ENCODE data around the gene CDKN2AIP. TPM values are rescaled to one million over a fixed set of nuclear protein-coding genes. Genes with fewer than 3 reads are reported as not detected.
"Not testable (repeated sequence)": the region's sequence is repeated elsewhere in the genome, so short reads cannot be mapped to it uniquely, and the experiment has no call there.

CDKN2AIP gene
- total RNA-seq, 1 donor from 2014 or later = 23.7 TPM

DNA sequence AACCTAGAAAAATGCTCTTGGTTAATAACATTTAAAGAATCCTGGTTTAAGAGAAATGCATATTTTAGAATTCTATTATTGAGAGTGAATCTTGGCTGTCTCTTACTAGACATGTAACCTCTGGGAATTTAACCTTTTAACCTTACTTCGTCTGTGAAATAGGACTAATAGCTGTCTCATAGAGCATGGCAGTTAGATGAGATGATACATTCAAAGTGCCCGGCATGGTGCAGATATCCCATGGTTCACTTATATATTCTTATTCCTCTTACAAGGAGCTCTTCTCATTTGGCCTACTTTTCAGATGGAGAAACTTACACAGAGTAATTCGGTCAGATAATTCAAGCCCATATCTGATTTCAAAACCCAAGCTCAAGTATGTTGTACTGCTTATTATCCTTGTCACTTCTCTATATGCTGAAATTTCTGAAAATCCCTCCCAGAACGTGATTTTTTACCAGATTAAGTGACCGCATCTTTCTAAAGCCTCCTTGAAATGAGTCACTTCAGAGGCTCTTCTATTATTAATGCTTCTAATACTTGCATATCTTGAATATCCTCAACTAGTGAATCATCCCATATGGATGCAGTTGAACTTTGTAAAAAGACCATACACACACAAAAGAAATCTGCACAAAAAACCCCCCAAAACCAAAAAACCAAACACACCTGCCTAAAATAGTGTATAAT, 4.9 kb downstream of the CDKN2AIP start:
- DNase-seq = no peak

DNA sequence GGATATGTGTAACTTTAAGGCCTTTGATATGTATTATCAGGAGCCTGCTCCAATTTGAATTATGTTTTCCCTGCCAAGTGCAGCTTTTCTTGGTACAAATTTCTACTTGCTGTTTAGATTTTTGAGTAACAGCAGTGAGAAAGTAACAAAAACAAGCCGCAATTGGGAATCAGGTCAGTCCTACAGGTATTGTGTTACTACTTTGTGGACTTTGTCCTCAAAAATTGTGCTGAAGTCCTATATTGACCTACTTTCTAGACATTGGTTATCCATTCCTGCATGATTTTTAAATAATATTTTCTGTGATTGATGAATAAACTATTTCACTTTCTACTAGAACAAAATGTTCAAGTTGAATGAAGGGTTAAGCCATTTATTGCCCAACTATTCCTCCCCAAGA, 5.7 kb downstream of the CDKN2AIP start:
- no peak for DNase-seq

DNA sequence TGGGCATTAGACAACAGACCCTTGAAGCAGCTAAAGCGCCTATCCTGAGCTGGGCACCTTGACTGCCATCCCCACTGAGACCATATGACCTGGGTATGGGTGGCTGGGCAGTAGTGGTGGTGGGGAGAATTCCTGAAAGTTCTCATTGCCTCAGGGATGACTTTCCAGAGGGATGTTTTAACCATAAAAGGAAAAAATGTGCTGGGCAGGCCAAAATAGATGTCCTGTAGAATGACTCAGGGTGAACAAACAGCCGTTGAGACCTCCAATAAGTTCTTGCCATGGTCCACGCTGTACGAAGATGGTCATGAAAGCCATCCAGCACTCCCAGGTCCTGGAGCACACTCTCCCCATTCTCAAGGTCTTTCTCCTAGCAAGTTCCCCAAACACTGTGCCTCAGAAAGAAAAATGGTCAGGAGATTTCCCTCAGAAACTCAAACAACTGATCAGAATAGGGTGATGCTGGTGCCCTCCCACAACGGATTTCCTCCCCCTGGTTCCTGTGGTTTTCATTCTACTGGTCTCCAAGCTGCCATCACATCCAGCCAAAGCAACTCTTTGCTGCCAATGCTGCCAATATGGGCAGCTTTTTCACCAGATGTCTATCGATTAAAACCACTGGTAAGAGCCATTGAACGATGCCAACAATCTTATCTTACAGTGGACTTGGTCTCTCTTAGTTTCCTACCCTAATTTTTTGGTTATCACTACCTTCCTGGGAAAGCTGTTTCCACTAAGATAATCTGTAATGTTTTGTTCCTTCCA, 11.2 kb downstream of the CDKN2AIP start:
- no peak for DNase-seq

DNA sequence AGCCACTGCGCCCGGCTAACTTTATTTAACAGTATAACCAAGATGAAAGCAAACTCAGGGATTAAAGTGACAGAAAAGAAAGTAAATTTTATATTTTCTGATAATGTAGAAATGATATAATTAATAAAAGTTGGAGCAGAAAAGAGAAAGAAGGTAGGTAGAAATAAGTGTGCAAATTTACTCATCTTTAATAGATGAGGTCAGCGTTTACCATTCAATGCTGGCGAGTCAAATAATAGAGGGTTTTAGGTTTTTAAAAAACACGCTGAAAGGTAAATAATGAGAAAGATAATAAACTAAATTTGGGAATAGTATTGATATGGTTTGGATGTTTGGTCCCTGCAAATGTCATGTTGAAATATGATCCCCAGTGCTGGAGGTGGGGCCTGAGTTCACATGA, 13.6 kb downstream of the CDKN2AIP start:
- DNase-seq = no peak

DNA sequence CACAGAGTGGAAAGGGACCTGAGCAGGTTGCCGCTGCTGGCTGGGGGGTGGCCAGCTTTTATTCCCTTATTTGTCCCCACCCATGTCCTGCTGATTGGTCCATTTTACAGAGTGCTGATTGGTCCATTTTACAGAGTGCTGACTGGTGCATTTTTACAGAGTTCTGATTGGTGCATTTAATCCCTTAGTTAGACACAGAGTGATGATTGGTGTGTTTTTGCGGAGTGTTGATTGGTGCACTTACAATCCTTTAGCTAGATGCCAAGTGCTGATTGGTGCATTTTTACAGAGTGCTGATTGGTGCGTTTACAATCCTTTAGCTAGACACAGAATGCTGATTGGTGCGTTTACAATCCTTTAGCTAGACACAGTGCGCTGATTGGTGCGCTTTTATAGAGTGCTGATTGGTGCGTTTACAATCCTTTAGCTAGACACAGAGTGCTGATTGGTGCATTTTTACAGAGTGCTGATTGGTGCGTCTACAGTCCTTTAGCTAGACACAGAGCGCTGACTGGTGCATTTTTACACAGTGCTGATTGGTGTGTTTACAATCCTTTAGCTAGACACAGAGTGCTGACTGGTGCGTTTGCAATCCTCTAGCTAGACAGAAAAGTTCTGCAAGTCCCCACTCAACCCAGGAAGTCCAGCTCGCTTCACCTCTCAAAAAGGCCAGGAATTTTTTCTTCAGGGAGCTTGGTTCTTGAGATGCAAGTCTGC, 19.6 kb downstream of the CDKN2AIP start:
- DNase-seq = not testable (repeated sequence)

DNA sequence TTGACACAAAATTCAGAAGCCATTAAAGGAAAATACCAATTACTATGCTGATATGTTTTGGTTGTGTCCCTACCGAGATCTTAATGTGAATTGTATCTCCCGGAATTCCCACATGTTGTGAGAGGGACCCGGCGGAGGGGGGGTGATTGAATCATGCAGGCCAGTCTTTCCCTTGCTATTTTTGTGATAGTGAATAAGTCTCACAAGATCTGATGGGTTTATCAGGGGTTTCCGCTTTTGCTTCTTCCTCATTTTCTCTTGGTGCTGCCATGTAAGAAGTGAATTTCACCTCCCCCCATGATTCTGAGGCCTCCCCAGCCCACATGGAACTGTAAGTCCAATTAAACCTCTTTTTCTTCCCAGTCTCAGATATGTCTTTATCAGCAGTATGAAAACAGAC, 21.4 kb downstream of the CDKN2AIP start:
- DNase-seq = not testable (repeated sequence)

DNA sequence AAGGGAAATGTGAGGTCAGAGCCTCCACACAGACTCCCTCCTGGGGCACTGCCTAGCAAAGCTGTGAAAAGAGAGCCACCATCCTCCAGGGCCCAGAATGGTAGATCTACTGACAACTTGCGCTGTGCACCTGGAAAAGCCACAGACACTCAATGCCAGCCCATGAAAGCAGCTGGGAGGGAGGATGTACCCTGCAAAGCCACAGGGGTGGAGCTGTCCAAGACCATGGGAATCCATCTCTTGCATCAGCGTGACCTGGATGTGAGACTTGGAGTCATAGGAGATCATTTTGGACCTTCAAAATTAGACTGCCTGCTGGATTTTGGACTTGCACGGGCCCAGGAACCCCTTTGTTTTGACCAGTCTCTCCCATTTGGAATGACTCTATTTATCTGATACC, 22.8 kb downstream of the CDKN2AIP start:
- no peak for DNase-seq

DNA sequence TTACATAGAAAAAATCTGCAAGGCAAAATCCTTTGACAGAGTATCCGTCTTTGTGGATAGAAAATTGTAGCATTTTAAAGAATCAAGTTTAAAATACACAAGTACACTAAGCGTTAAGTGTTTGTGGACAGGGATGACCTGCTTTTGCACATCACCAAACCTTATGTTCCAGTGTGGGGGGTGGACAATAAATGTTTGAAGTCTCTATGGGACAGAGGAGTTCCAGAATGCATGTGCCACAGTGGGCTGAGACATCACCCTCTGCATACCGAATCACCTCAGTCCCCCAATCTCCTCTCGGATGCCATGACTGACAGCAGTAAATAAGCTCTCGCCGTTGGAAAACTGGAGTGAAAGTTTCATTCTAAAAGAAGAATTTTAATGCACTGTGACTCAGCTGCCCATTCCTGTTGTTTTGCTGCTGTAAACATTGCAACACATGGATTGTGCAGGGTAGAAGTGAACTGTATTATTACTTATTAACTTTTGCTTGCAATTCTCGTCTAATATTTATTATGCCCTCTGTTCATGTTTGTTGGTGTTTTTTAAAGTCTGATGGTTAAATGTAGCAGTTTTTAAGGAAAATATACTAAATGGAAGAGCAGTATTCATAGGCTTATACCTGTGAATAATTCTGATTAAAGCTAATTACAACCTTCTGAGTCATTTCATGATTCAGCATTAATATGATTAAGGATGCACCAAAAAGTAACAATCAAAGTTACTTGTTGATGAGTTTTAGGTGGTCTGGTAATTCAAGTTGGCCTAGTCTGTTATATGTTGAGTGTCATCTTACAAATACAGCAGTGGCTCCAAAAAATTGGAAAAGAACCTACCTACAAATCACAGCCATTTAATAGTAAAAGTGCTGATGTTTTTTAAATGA, 24.0 kb downstream of the CDKN2AIP start:
- no peak for DNase-seq

DNA sequence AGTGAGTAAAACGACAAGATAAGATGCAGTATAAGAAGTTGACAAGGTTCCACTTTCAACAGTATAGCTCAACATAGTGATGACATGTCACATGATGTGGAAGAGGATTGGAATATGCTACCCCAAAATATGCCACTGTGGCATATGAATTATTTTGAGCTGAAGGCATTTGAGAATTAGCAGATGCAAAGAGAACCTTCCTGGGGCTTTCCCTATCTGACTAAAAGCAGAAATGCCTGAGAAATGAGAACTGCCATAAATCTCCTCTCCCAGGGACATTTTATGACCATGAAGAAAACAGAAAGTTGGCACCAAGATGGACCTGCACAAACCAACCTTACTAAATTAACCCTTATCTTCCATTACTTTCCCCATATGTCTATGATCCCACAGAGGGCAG, 24.8 kb downstream of the CDKN2AIP start:
- DNase-seq = no peak

DNA sequence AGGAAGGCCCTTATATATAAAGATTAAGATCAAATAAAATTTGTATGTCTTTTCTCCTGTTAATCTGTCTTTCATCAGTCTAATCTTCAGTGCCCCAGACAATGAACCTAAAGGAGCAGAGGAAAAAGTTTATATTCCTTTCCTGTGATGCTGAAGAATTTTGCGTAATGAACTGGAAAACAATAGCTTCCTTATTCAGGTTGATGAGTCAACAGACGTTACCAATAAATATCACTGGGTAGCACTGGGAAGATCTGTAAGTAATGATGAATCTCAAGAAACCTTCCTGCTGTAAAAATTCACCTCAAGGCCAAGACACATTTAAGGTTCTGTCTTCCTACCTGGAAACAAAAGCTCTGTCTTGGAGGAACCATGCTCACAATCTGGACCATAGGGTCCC, 25.5 kb downstream of the CDKN2AIP start:
- DNase-seq = no peak

DNA sequence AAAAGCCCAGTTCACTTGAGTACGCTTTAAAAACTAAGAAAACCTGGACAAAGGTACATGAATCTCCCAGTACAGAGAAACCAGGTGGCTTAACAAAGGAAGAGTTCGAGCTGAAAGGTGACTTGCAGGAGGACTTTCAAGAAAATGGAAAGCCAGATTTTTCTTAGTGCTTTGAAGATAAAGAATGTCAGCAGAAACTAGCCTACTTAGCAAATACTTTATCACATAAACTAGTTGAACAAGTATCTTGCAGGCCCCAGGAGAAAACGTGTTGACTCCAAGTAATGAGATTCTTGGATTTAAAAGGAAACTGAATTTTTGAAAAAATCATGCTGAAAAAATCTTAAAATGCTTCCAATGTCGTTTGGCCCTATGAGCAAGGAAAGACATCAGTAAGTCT, 26.4 kb downstream of the CDKN2AIP start:
- DNase-seq = no peak

DNA sequence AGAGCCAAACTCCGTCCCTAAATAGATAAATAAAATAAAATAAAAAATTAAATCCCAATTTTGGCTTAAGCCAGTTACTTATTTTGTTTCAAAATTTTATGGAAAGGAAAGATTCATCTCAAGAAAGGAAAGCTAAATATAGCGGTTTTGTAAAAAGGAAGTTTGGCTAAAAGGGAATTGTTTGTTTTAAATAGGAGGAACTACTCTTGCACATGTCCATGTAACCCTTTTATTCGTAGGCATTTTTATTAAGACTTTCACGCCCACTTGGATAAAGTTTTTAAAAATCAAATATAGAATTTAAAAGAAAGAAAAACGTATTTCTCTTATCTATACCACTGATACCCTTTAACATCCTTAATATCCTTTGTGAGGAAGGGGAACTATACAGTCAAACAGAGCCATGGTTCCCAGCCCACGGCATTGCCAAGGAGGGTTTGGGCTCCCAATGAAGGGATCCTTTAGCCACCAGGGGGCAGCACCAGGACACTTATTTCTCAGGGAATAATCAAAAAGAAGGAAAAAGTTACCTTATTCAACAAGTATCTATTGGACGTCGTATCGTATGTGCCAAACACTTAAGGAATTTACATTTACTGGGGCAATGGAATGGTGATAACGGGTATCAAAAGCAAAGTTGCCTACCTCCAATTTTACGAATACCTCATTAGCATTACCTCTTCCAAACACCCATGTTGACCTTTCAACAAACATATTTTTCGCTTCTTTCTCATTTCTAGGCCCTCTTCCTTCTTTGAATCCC, 27.7 kb downstream of the CDKN2AIP start:
- DNase-seq = peak; percentile 93

DNA sequence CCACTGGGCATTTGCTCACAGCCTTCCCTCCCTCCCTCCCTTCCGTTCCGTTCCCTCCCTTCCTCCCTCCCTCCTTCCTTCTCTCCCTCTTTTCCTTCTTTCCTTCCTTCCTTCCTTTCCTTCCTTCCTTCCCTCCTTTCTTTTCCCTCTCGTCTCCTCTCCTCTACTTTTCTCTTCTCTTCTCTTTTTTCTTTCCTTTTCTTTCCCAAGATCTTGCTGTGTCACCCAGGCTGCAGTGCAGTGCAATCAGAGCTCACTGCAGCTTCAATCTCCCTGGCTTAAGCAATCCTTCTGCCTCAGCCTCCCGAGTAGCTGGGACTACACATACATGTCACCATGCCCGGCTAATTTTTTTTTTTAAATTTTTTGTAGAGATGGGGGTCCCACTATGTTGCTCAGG, 33.7 kb downstream of the CDKN2AIP start:
- DNase-seq = no peak

DNA sequence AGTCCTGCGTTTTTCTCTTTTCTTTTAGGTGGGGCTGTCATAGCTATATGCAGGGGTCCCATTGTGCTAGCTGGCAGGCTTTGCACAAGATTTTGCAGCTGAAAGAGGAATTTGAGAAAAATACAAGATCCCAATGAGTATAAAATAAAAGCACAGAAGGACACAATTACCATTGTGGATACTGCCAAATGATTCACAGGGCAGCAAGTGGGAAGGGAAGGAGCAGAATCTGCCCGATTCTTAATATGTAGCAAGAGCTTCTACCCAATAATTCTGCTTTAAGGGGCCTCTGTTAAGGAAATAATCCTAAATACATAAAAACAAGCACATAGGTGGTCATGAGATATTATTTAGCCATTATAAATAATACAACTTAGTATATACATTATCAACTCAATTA, 34.5 kb downstream of the CDKN2AIP start:
- DNase-seq = no peak

DNA sequence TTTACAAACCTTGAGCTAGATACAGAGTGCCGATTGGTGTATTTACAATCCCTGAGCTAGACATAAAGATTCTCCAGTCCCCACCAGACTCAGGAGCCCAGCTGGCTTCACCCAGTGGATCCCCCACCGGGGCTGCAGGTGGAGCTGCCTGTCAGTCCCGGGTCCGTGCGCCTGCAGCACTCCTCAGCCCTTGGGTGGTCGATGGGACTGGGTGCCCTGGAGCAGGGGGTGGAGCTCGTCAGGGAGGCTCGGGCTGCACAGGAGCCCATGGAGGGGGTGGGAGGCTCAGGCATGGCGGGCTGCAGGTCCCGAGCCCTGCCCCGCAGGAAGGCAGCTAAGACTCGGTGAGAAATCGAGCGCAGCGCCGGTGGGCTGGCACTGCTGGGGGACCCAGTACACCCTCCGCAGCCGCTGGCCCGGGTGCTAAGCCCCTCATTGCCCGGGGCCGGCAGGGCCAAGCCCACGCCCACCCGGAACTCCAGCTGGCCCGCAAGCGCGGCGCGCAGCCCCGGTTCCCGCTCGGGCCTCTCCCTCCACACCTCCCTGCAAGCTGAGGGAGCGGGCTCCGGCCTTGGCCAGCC, 38.2 kb downstream of the CDKN2AIP start:
- not testable (repeated sequence) for DNase-seq

DNA sequence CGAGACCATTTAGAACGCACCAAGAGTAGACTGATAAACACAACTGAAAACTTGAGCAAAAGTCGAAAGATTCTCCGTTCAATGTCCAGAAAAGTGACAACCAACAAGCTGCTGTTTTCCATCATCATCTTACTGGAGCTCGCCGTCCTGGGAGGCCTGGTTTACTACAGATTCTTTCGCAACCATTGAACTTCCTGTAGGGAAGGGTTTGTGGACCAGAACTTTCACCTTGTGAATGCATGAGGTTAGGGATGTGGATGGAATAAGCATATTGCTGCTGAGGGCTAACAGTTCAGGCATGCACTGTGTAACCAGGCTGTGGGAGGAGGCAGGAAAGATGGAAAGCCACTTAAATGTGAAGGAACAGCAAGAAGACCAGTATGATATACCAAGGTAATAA, 39.6 kb downstream of the CDKN2AIP start:
- no peak for DNase-seq

DNA sequence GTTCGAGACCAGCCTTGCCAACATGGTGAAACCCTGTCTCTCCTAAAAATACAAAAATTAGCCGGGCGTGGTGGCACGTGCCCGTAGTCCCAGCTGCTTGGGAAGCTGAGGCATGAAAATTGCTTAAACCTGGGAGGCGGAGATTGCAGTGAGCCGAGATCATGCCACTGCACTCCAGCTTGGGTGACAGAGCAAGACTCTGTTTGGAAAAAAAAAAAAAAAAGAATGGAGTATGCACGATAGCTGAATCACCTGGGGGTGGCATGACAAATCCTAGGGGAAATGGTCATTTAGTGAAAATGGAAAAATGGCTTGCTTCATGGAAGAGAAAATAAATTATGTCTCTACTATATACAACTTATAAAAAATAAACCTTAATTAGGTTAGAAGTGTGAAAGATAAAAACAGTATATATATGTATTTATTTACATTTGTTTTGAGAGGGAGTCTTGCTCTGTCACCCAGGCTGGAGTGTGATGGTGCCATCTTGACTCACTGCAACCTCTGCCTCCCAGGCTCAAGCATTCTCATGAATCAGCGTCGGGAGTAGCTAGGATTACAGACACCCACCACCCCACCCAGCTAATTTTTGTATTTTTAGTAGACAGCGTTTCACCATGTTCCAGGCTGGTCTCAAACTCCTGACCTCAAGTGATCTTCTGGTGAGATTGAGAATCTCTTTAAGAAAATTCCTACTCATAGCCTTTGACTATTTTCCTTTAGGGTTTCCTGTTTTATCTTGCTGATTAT, 41.1 kb downstream of the CDKN2AIP start:
- no peak for DNase-seq

DNA sequence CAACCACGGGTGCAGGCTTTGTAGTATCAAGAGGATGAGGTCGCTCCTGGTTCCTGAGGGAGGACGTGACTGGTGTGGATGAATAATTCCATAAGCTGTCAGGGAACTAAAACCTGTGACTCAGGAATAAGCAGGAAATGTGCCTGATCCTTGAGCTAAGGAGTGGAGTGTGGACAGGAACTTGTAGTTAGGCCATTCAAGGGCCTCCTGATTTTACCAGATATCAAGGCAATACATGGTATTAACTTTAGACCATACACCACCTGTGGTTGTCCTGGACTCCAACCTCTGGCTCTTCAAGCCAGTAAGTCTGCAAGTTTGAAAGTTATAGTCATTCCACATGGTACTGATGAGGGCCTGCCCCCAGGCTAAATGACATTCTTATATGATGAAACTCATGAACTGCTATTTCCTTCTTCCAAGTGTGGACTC, 48.4 kb downstream of the CDKN2AIP start:
- no peak for DNase-seq

DNA sequence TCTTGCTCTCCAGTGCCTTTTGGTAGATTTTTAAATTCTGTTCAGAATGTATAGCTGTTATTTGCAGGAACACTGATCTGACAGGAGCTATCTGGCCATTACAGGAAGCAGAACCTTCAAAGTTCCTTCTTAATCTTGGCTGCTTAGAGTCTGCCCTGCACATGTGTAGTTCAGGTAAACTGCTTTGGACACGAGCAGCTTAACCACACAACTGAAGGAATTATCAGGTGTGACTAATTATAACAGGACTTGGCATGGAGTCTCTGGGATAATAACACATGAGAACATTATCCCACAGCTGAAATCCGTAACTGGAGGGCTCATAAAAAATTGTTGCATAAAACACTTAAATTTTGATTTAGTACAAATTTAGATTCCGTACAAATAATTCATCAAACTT, 48.8 kb downstream of the CDKN2AIP start:
- no peak for DNase-seq

DNA sequence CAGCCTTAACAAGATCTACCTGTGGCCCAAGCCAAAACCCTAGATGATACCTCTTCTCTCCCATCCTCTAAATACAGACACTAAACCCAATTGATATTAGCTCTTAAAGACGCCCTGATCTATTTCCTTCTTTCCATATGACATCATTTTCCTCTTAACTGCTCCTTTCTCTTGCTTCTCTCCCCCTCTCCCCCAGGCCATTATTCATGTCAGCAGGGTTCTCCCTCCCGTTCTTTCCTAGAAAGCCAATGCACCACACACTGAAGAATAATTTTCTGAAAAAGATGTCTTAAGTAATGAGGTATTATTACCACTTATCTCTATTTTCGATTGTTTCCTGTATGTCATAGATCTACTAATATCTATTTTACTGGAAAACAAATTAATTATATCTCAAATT, 50.7 kb downstream of the CDKN2AIP start:
- DNase-seq = no peak

Data from tongue (tissue), 2 donors.